Activated T-cell treated with anti-CD3 and anti-CD28 coated beads, Interleukin-2, amount 50 U/mL, for 24 hours (primary cell): ENCODE measurements around the gene CIB4.

Experiments used
- DNase-seq: peaks from one replicate; pipeline ENCODE4 v3.0.0-alpha.2; 2020
- H3K27ac Mint-ChIP-seq: 2 replicates; pipeline ENCODE4 v1.8.0; 2020; ENCODE audit warnings: mild to moderate bottlenecking, mixed read lengths
- H3K27me3 Mint-ChIP-seq: 2 replicates; pipeline ENCODE4 v1.8.0; 2020; ENCODE audit warnings: mixed read lengths
- H3K36me3 Mint-ChIP-seq: 2 replicates; pipeline ENCODE4 v1.8.0; 2020; ENCODE audit warnings: low read depth, mixed read lengths
- H3K4me1 Mint-ChIP-seq: 2 replicates; pipeline ENCODE4 v1.8.0; 2020; ENCODE audit warnings: low read depth, mixed read lengths
- H3K4me3 Mint-ChIP-seq: 2 replicates; pipeline ENCODE4 v1.8.0; 2020; ENCODE audit warnings: mild to moderate bottlenecking, moderate library complexity, mixed read lengths
- H3K9me3 Mint-ChIP-seq: 2 replicates; pipeline ENCODE4 v1.8.0; 2020; ENCODE audit warnings: mixed read lengths

Gene CIB4

DNA sequence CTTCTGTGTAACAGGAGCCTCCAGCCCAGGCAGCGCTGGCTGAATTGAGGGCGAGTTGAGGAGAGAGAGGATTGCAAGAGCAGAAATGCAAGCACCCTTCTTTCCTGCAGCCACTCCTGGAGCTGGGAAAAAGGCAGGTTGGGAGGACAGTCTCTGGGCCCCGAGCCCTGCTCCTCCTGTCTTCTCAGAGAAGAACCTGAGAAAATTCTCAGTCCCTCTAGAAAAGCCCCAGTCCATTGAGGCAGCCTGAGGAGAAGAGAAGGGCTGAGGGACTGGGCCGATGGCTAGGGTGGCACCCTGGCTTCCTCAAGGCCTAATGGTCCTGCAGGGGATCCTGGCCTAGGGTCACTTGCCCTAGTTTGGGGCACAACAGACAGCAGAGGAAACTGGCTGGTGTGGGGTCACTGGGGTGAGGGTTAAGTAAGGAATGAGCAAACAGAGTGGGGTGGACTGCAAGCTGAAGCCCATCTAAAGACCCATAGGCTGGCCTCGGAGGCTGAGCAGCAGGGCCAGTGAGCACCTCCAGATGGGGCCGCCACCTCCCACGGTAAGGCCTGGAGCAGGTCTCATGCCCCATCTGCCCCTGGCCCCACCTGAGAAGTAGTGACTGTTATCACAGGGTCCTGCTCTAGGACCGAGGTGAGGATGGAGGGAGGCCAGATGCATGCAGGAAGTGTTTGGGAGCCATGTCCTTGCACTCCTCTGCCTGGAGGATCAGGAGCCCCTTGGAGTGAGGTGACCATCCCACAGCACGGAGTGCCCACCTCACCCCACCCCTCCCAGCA, 12.4 kb downstream of the CIB4 start:
- Mint-ChIP-seq H3K27ac (no peak overlapping the region), H3K4me3 (no peak overlapping the region), H3K4me1 (no peaks in the 10 kb centered on the region), H3K36me3 (no peaks in the 10 kb centered on the region), H3K27me3 (no peaks in the 10 kb centered on the region), H3K9me3 (no peaks in the 10 kb centered on the region)
- no peak for DNase-seq

GRCh38 chr2:26627350-26628105, 13.6 kb downstream of the CIB4 start:
- Mint-ChIP-seq H3K27ac (no peak overlapping the region), H3K4me3 (no peak overlapping the region), H3K36me3 (no peaks in the 10 kb centered on the region), H3K27me3 (no peaks in the 10 kb centered on the region), H3K4me1 (no peaks in the 10 kb centered on the region), H3K9me3 (no peaks in the 10 kb centered on the region)
- DNase-seq, result no peak

GRCh38 chr2:26626606-26627005, 14.6 kb downstream of the CIB4 start:
- Mint-ChIP-seq H3K9me3 (no peaks in the 10 kb centered on the region), H3K4me3 (no peak overlapping the region), H3K4me1 (no peaks in the 10 kb centered on the region), H3K27me3 (no peaks in the 10 kb centered on the region), H3K36me3 (no peaks in the 10 kb centered on the region), H3K27ac (no peak overlapping the region)
- DNase-seq, result no peak

GRCh38 chr2:26623541-26624495, 17.3 kb downstream of the CIB4 start:
- no peak overlapping the region for H3K27ac Mint-ChIP-seq
- no peak for DNase-seq
- no peaks in the 10 kb centered on the region for H3K36me3 Mint-ChIP-seq
- H3K27me3 Mint-ChIP-seq, result no peaks in the 10 kb centered on the region
- H3K9me3 Mint-ChIP-seq, result no peaks in the 10 kb centered on the region
- H3K4me1 Mint-ChIP-seq, result peaks cover 2% of the 10 kb centered on the region
- H3K4me3 Mint-ChIP-seq, result no peak overlapping the region

DNA sequence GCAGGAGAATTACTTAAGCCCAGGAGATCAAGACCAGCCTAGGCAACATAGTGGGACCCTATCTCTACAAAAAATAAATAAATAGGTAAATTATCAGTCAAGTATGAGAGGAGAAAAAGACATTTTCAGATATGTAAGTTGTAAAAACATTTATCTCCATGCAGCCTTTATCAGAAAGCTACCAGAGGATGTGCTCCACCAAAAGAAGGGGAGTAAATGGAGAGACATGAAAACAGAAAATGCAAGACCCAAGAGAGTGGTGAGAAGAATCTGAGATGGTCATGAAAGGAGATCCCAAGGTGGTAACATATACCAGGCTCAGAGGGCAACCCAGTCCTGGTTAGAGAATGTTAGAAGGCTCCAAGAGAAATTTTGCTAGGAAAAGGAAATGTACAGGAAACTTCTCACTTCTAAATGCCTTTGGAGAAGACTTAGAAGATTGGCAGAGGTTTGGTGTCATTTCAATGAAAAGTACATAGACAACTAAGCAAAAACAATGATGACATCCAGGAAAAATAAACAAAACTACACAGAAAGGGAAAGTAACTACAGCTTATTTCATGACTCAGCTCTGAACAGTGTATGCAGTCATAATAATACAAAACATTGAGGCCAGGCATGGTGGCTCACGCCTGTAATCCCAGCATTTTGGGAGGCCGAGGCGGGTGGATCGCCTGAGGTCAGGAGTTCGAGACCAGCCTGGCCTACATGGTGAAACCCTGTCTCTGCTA, 19.5 kb downstream of the CIB4 start:
- no peak overlapping the region for H3K27ac Mint-ChIP-seq
- no peaks in the 10 kb centered on the region for H3K9me3 Mint-ChIP-seq
- no peak for DNase-seq
- H3K4me1 Mint-ChIP-seq, result peaks cover 2% of the 10 kb centered on the region
- peaks cover 5% of the 10 kb centered on the region for H3K27me3 Mint-ChIP-seq
- H3K36me3 Mint-ChIP-seq, result no peaks in the 10 kb centered on the region
- H3K4me3 Mint-ChIP-seq, result no peak overlapping the region

DNA sequence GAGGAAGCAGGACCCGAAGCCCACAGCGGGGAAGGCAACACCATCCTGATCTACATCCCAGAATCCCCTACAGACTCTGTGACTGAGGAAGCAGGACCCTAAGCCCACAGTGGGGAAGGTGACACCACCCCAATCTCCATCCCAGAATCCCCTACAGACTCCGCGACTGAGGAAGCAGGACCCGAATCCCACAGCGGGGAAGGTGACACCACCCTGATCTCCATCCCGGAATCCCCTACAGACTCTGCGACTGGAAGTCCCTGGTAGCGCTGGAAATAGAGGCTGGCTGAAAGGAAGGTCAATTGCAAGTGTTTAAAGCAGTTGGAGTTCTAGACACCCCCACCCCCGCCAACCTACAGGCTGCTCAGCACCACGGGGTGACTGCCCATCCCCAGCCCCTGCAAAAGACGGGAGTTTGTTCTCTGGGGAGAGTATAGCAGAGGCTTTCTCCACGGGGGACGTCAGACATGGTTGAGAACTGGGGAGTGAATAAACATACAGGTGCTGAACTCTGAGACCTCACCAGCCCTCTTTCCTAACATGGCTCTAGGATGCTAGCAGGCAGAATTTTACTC, 21.0 kb downstream of the CIB4 start:
- Mint-ChIP-seq H3K4me3 (no peak overlapping the region), H3K27me3 (peaks cover 6% of the 10 kb centered on the region), H3K36me3 (no peaks in the 10 kb centered on the region), H3K27ac (no peak overlapping the region), H3K4me1 (peaks cover 2% of the 10 kb centered on the region), H3K9me3 (no peaks in the 10 kb centered on the region)
- DNase-seq, result no peak

DNA sequence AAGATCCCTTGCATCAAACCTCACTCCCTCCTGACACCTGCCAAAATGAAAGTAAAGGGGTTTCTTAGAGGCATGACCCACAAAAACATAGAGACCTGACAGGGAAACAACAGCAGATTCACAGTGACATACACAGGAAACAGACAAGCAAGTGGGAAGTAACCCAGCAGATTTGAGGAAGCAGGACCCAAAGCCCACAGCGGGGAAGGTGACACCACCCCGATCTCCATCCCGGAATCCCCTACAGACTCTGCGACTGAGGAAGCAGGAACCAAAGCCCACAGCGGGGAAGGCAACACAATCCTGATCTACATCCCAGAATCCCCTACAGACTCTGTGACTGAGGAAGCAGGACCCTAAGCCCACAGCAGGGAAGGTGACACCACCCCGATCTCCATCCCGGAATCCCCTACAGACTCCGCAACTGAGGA, 21.6 kb downstream of the CIB4 start:
- no peak overlapping the region for H3K27ac Mint-ChIP-seq
- H3K36me3 Mint-ChIP-seq, result no peaks in the 10 kb centered on the region
- no peak for DNase-seq
- no peaks in the 10 kb centered on the region for H3K9me3 Mint-ChIP-seq
- peaks cover 6% of the 10 kb centered on the region for H3K27me3 Mint-ChIP-seq
- peaks cover 2% of the 10 kb centered on the region for H3K4me1 Mint-ChIP-seq
- no peak overlapping the region for H3K4me3 Mint-ChIP-seq

GRCh38 chr2:26619096-26619495, 22.1 kb downstream of the CIB4 start:
- no peaks in the 10 kb centered on the region for H3K36me3 Mint-ChIP-seq
- peaks cover 6% of the 10 kb centered on the region for H3K27me3 Mint-ChIP-seq
- H3K4me1 Mint-ChIP-seq, result peaks cover 2% of the 10 kb centered on the region
- H3K4me3 Mint-ChIP-seq, result no peak overlapping the region
- H3K27ac Mint-ChIP-seq, result no peak overlapping the region
- no peaks in the 10 kb centered on the region for H3K9me3 Mint-ChIP-seq
- DNase-seq, result no peak

DNA sequence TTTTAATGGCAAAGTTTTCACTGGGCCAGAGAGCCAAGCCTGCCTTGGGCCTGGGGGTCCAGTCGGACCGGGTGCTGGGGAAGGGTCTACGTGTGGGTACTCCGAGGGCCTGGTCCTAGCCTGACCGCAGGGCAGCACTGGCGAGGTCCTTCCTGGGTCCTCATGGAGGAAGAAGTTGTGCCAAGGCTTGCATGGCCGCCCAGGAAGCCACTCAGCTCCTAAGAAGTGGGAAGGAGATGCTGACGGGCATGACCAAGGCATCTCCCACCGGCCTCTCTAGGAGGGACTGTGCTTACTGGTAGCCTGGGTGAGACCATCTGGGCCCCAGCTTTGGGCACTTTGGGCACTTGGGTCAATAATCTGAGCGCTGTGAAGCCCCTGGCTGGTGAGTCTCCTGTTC, 22.6 kb downstream of the CIB4 start:
- peaks cover 2% of the 10 kb centered on the region for H3K4me1 Mint-ChIP-seq
- no peak overlapping the region for H3K4me3 Mint-ChIP-seq
- H3K27me3 Mint-ChIP-seq, result peaks cover 6% of the 10 kb centered on the region
- DNase-seq, result no peak
- H3K9me3 Mint-ChIP-seq, result no peaks in the 10 kb centered on the region
- H3K27ac Mint-ChIP-seq, result no peak overlapping the region
- H3K36me3 Mint-ChIP-seq, result no peaks in the 10 kb centered on the region

GRCh38 chr2:26617588-26618083, 23.5 kb downstream of the CIB4 start:
- Mint-ChIP-seq H3K27me3 (peaks cover 6% of the 10 kb centered on the region), H3K4me3 (no peak overlapping the region), H3K4me1 (peaks cover 2% of the 10 kb centered on the region), H3K9me3 (no peaks in the 10 kb centered on the region), H3K27ac (no peak overlapping the region), H3K36me3 (no peaks in the 10 kb centered on the region)
- DNase-seq, result no peak

DNA sequence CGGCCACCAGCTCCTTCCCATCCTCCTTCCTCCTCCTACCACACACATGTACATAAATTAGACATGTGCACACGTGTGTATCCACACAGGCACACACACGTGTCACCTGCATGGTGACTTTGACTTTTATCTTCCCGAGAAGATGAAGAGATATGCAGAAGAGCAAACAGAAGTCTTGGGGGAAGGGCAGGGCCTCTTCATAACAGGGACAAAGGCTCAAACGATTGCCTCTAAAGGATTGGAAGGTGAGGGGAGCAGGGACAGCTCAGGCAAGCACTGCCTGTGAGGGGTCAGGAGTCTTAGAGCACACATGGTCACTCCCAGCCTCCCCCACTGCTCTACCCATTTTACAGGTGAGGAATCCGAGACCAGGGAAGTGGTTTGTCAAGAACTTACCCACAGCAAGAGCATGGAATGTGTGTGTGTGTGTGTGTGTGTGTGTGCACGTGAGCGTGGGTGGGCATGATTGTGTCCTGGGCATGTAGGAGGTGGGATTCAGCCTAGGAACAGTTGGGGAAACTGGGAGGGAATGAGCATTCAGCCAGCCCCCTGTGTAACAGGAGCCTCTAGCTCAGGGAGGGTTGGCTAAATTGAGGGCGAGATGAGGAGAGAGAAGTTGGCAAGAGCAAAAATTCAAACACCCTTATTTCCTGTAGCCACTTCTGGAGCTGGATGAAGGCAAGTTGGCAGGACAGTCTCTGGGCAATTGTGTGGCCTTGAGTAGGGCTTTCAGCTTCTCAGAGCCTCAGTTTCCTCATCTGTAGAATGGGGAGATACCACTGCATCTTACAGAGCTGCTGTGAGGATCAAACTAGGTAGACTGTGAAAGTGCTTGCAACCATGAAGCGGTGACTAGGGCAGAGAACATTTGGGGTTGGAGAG, 24.2 kb downstream of the CIB4 start:
- Mint-ChIP-seq H3K4me1 (peaks cover 2% of the 10 kb centered on the region), H3K36me3 (no peaks in the 10 kb centered on the region), H3K9me3 (no peaks in the 10 kb centered on the region), H3K27ac (no peak overlapping the region), H3K4me3 (no peak overlapping the region), H3K27me3 (peaks cover 6% of the 10 kb centered on the region)
- peak; percentile 8 for DNase-seq

DNA sequence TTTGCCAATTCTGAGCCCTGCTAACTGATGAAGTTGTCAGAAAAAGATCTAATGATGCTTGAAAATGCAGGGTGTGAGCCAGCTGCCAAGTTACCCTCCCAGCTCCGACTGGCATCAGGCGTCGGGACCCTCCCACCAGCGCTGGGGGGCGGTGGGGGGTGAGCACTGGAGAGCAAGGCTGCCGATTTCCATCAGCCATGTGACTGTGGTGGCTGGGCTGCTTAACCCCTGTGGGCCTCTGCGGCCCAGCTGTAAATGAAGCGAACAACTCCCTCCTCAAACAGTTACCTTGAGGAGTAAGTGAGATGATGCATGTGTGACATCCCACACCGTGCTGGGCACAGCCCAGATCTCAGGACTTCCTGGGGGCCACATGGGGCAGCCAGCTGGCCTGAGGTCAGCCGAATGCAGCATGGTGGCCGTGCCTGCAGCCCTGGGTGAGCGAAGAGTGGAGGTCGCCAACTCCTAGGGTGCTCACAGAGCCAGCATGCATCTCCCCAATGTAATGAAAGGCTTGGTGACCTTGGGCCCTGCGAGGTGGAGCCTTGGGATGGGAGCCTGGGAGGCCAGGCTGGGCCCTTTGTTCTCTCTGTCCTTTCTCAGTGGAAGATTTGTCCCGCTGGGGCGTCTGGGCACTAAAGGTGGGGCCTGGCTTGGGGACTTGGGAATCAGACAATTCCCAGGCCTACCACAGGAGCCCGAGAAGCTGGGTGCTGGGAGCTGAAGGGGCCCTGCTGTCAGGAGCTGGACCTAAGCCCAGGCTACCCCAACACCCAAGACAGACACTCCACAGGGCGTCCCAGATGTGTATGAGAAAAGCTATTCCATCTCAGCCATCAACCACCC, 25.1 kb downstream of the CIB4 start:
- peaks cover 6% of the 10 kb centered on the region for H3K27me3 Mint-ChIP-seq
- no peak overlapping the region for H3K27ac Mint-ChIP-seq
- no peak overlapping the region for H3K4me3 Mint-ChIP-seq
- no peaks in the 10 kb centered on the region for H3K36me3 Mint-ChIP-seq
- peak; percentile 17 for DNase-seq
- H3K9me3 Mint-ChIP-seq, result no peaks in the 10 kb centered on the region
- peaks cover 2% of the 10 kb centered on the region for H3K4me1 Mint-ChIP-seq
